K562 (cell line): ENCODE data around the gene MAPRE2. TPM values are rescaled to one million over a fixed set of nuclear protein-coding genes. Genes with fewer than 3 reads are reported as not detected.
A peak's percentile ranks its signal among the peaks of the same experiment; 100 is the strongest.

Experiments used
- ARNT ChIP-seq, 2 experiments: fragments of 450-650 bp; IDR thresholded peaks; 2 replicates each; pipeline ENCODE4 v1.6.1; 2016; ENCODE audit warnings: mild to moderate bottlenecking in 1 of 2
- EHMT2 ChIP-seq: fragments of 450-650 bp; IDR thresholded peaks from 2 replicates; pipeline ENCODE4 v1.6.1; 2018; ENCODE audit warnings: antibody characterized with exemption
- KLF16 ChIP-seq: IDR thresholded peaks from 2 replicates; pipeline ENCODE4 v1.6.1; 2016; ENCODE audit warnings: antibody characterized with exemption
- MECOM ChIP-seq: fragments of 250-450 bp; sonication (Bioruptor Pico); IDR thresholded peaks from 2 replicates; pipeline ENCODE4 v1.8.0; 2022; ENCODE audit warnings: inconsistent platforms
- MTA1 ChIP-seq: fragments of 450-650 bp; IDR thresholded peaks from 2 replicates; pipeline ENCODE4 v1.6.1; 2017; ENCODE audit warnings: borderline replicate concordance
- MTA3 ChIP-seq: fragments of 450-650 bp; formaldehyde crosslinking; IDR thresholded peaks from 2 replicates; pipeline ENCODE4 v1.6.1; 2017; ENCODE audit warnings: mild to moderate bottlenecking, borderline replicate concordance
- MYNN ChIP-seq, 2 experiments: sonication (generic); formaldehyde crosslinking in 1 of 2; IDR thresholded peaks; 2 replicates each; pipeline versions ENCODE4 v1.5.0 to v1.6.1; 2016 to 2020; ENCODE audit warnings: antibody characterized with exemption in 1 of 2, missing genetic modification reagents in 1 of 2
- NBN ChIP-seq: fragments of 450-650 bp; IDR thresholded peaks from 2 replicates; pipeline ENCODE4 v1.6.1; 2016; ENCODE audit warnings: low read depth, mild to moderate bottlenecking
- SIX5 ChIP-seq, 2 experiments: IDR thresholded peaks; 2 replicates each; pipeline ENCODE4 v1.6.1; 2011; ENCODE audit warnings: low read length in 2 of 2, borderline replicate concordance in 1 of 2, low read depth in 1 of 2, mild to moderate bottlenecking in 1 of 2, moderate library complexity in 1 of 2; ENCODE audit not compliant: insufficient read depth in 1 of 2
- SMARCC2 ChIP-seq: fragments of 450-650 bp; IDR thresholded peaks from 2 replicates; pipeline ENCODE4 v1.6.1; 2017; ENCODE audit warnings: antibody characterized with exemption, moderate library complexity, mild to moderate bottlenecking, low read depth
- SMARCE1 ChIP-seq: fragments of 450-650 bp; IDR thresholded peaks from 2 replicates; pipeline ENCODE4 v1.7.1; 2016; ENCODE audit warnings: mild to moderate bottlenecking
- SOX6 ChIP-seq: fragments of 450-650 bp; IDR thresholded peaks from 2 replicates; pipeline ENCODE4 v1.6.1; 2014; ENCODE audit warnings: mild to moderate bottlenecking
- TCF3 ChIP-seq: sonication (generic); formaldehyde crosslinking; IDR thresholded peaks from 2 replicates; pipeline ENCODE4 v1.4.0; 2020; ENCODE audit warnings: mild to moderate bottlenecking, missing genetic modification reagents
- TEAD1 ChIP-seq, 2 experiments: fragments of 450-650 bp in 1 of 2; sonication (generic) in 1 of 2; formaldehyde crosslinking; IDR thresholded peaks; 2 replicates each; pipeline versions ENCODE4 v1.4.0 to v1.8.0; 2020 to 2022; ENCODE audit warnings: mild to moderate bottlenecking in 2 of 2, missing genetic modification reagents in 1 of 2
- TEAD4 ChIP-seq, 2 experiments: sonication (generic) in 1 of 2; formaldehyde crosslinking in 1 of 2; IDR thresholded peaks; 2 replicates each; pipeline versions ENCODE4 v1.6.1 to v1.8.0; 2012 to 2022; ENCODE audit warnings: borderline replicate concordance in 1 of 2, inconsistent platforms in 1 of 2, low read length in 1 of 2, mild to moderate bottlenecking in 1 of 2, missing genetic modification reagents in 1 of 2
- ZNF785 ChIP-seq: fragments of 250-450 bp; sonication (Bioruptor Pico); IDR thresholded peaks from 2 replicates; pipeline ENCODE4 v1.4.0; 2020; ENCODE audit warnings: mild to moderate bottlenecking
- ZZZ3 ChIP-seq: fragments of 450-650 bp; IDR thresholded peaks from 2 replicates; pipeline ENCODE4 v1.6.1; 2016; ENCODE audit warnings: antibody characterized with exemption, mild to moderate bottlenecking, moderate library complexity
- polyA plus RNA-seq, 8 experiments: library from polyadenylated mRNA; depleted of rRNA in 4 of 8; stranded (reverse) in 5 of 8; unstranded in 3 of 8; fragments of >200 nt; fragmentation: Nextera tagmentation in 2 of 8; fragmentation: Illumina TruSeq in 1 of 8; extraction: Ambion mirVana in 2 of 8; extraction: Trizol in 1 of 8; gene quantifications; 2 replicates each; pipeline versions ENCODE4 v1.2.1 to v1.2.3, GENCODE V29; 2011 to 2014; ENCODE audit warnings: inconsistent platforms in 1 of 8, missing spikeins in 1 of 8
- total RNA-seq, 7 experiments: library from RNA; depleted of rRNA in 6 of 7; stranded (reverse); fragments of >200 nt in 6 of 7; fragmentation: Illumina TruSeq in 2 of 7; extraction: Trizol in 2 of 7; gene quantifications; 2 replicates each; pipeline versions ENCODE4 v1.2.1 to v1.2.3, GENCODE V29; 2011 to 2021; ENCODE audit warnings: low replicate concordance in 1 of 7
- TF ChIP-seq, protein P1 (sequence below): sonication (generic); formaldehyde crosslinking; IDR thresholded peaks from 2 replicates; pipeline ENCODE4 v1.8.1; 2022; ENCODE audit warnings: missing genetic modification reagents
- TF ChIP-seq, protein P2 (sequence below): fragments of 450-650 bp; conservative IDR thresholded peaks from 2 replicates; pipeline ENCODE4 v1.6.1; 2016; ENCODE audit warnings: missing genetic modification characterization, low read depth, mild to moderate bottlenecking, control low read depth, missing compliant biosample characterization

Gene MAPRE2
- total and polyA plus RNA-seq, 9 of the 15 experiments (the other 6 are each of a cell fraction or from before 2014, with no cell fraction given) = 32.3 to 70.7 (median 40.7) TPM

DNA sequence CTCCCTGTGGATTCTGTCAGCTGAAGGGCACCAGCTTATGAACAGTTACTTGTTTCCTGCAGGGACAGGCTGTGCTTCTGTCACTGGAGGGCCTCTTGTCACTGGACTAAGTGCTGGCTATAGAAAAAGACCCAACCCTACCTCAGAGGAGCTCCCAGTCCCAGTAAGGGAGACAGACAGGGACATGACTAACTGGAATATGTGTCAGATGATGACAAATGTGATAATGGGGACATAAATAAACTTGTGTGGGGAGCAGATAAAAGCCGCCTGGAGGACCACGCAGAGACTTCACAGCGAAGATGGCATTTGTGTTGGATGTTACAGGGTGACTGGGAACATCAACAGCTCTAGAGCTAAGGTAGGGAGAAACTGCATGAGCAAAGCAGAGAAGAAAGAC lies 95.0 kb downstream of the MAPRE2 start (continued):
- TF ChIP-seq NBN (0 out of 2 replicates have a peak, but pooled peaks have one; percentile 59), SMARCE1 (peak; percentile 94), TEAD4 (IDR thresholded peaks at IDR 0.05; ENCODE audit: low read length) (peak; percentile 81), TEAD4 (CRISPR knock-in tag; IDR thresholded peaks at IDR 0.05; ENCODE audit: borderline replicate concordance) (no peak), TEAD1 (CRISPR knock-in tag; IDR thresholded peaks at IDR 0.05) (peak in 1 of 2 experiments; percentile 28; a peak in 1 of 4 replicates), SIX5 (IDR thresholded peaks at IDR 0.05; ENCODE audit: borderline replicate concordance in 1 of 2, insufficient read depth in 1 of 2, low read depth in 1 of 2, low read length in 2 of 2) (no peak), EHMT2 (peak; percentile 58; the same call in 1 of the 2 replicates), ZZZ3 (no peak), ARNT (IDR thresholded peaks at IDR 0.05) (peak in 1 of 2 experiments; percentile 47; a peak in 1 of 4 replicates), MTA1 (peak; percentile 52; the same call in 1 of the 2 replicates), MYNN (IDR thresholded peaks at IDR 0.05) (0 out of 2 replicates have a peak, but pooled peaks have one; percentile 47), MYNN (CRISPR knock-in tag; IDR thresholded peaks at IDR 0.05) (no peak), TCF3 (peak; percentile 92), ZNF785 (CRISPR knock-in tag) (no peak), MTA3 (peak; percentile 74; the same call in 1 of the 2 replicates), KLF16 (0 out of 2 replicates have a peak, but pooled peaks have one; percentile 13), SMARCC2 (peak; percentile 86), SOX6 (peak; percentile 65), MECOM (peak; percentile 79)
- TF ChIP-seq, protein P1, sequence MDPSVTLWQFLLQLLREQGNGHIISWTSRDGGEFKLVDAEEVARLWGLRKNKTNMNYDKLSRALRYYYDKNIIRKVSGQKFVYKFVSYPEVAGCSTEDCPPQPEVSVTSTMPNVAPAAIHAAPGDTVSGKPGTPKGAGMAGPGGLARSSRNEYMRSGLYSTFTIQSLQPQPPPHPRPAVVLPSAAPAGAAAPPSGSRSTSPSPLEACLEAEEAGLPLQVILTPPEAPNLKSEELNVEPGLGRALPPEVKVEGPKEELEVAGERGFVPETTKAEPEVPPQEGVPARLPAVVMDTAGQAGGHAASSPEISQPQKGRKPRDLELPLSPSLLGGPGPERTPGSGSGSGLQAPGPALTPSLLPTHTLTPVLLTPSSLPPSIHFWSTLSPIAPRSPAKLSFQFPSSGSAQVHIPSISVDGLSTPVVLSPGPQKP (CRISPR knock-in tag) = no peak
- TF ChIP-seq, protein P2, sequence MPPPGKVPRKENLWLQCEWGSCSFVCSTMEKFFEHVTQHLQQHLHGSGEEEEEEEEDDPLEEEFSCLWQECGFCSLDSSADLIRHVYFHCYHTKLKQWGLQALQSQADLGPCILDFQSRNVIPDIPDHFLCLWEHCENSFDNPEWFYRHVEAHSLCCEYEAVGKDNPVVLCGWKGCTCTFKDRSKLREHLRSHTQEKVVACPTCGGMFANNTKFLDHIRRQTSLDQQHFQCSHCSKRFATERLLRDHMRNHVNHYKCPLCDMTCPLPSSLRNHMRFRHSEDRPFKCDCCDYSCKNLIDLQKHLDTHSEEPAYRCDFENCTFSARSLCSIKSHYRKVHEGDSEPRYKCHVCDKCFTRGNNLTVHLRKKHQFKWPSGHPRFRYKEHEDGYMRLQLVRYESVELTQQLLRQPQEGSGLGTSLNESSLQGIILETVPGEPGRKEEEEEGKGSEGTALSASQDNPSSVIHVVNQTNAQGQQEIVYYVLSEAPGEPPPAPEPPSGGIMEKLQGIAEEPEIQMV (tag) = peak; percentile 96
